Esophagus squamous epithelium (tissue), 5 donors: ENCODE results near the gene TWIST2. TPM values are rescaled to one million over a fixed set of nuclear protein-coding genes. Genes with fewer than 3 reads are reported as not detected.

Source experiments
- DNase-seq: peaks from one replicate; lab custom pipeline; 2025; lab: John Stamatoyannopoulos, UW
- H3K27ac ChIP-seq, 4 donors: fragments of 200-600 bp; sonication (generic); one replicate each; pipeline ENCODE4 v1.5.1; 2016 to 2019; ENCODE audit warnings: mild to moderate bottlenecking in 1 of 4
- H3K27me3 ChIP-seq, 4 donors: fragments of 200-600 bp; sonication (generic); 1 replicate in 3 of 4; 2 replicates in 1 of 4; pipeline versions ENCODE4 v1.5.1 to v1.6.0; 2017 to 2021; ENCODE audit warnings: antibody characterized with exemption in 1 of 4
- H3K36me3 ChIP-seq, 3 donors: fragments of 200-600 bp; sonication (generic); one replicate each; pipeline ENCODE4 v1.5.1; 2016 to 2019
- H3K4me1 ChIP-seq, 3 donors: fragments of 200-600 bp; sonication (generic); one replicate each; pipeline ENCODE4 v1.5.1; 2017 to 2019
- H3K4me3 ChIP-seq, 4 donors: fragments of 200-600 bp; sonication (generic); 1 replicate in 3 of 4; 2 replicates in 1 of 4; pipeline ENCODE4 v1.5.1; 2016 to 2019; ENCODE audit warnings: mild to moderate bottlenecking in 2 of 4, moderate library complexity in 1 of 4
- H3K9me3 ChIP-seq, 3 donors: fragments of 200-600 bp; sonication (generic); one replicate each; pipeline ENCODE4 v1.5.1; 2016 to 2019
- CTCF ChIP-seq, 6 experiments: fragments of 450-650 bp in 4 of 6; fragments of 200-600 bp in 2 of 6; sonication (generic) in 2 of 6; IDR thresholded peaks; one replicate each; pipeline ENCODE4 v1.5.1; 2016 to 2019; ENCODE audit warnings: antibody characterized with exemption in 6 of 6, mild to moderate bottlenecking in 4 of 6, moderate library complexity in 4 of 6
- POLR2A ChIP-seq, 4 donors: fragments of 450-650 bp; IDR thresholded peaks; one replicate each; pipeline ENCODE4 v1.6.1; 2017; ENCODE audit warnings: antibody characterized with exemption in 4 of 4, mild to moderate bottlenecking in 4 of 4, moderate library complexity in 3 of 4
- WGBS, 2 donors: methylation state at CpG; one replicate each; pipeline ENCODE4 v1.1.5; 2018; 5-methylcytosine and 5-hydroxymethylcytosine counted together
- intact Hi-C: fragments of 100-400 bp; cut with DNase I; formaldehyde crosslinking; loops from one replicate; pipeline ENCODE4 v1.15.0; 2022
- total RNA-seq, 4 donors: library from RNA; depleted of rRNA; stranded (reverse); fragments of >200 nt; gene quantifications; one replicate each; pipeline ENCODE4 v1.1.0, GENCODE V29; 2016
- donor health status: DM: yes; HTN: yes; CAD: no.

TWIST2 gene
- total RNA-seq, 4 donors from 2014 or later = 3.1 to 33.0 (median 4.9) TPM

- no peak overlapping the region for H3K4me3 ChIP-seq
- peak overlapping the region in 2 of 4 donors; percentile 27 to 33 for H3K27ac ChIP-seq
- no peak for DNase-seq
- intact Hi-C loops = no loop called here
- H3K9me3 ChIP-seq = no peaks in the 10 kb centered on the region
- H3K4me1 ChIP-seq = peaks cover 5 to 59% (median 29%) of the 10 kb centered on the region in 3 donors
- H3K36me3 ChIP-seq = no peaks in the 10 kb centered on the region
- no peaks in the 10 kb centered on the region for H3K27me3 ChIP-seq
- 79 to 90% methylated on average over 20 to 24 of the region's 30 CpGs for WGBS, 2 donors
- no peak for TF ChIP-seq CTCF (IDR thresholded peaks at IDR 0.05)
- TF ChIP-seq POLR2A (IDR thresholded peaks at IDR 0.05) = no peak
These were observed 45.6 kb downstream of the TWIST2 start for GRCh38 chr2:238893349-238894000.

- H3K4me3 ChIP-seq = no peak overlapping the region
- H3K36me3 ChIP-seq = no peaks in the 10 kb centered on the region
- 64 to 65% methylated on average over 7 to 8 of the region's 13 CpGs for WGBS, 2 donors
- no peak for DNase-seq
- H3K27me3 ChIP-seq = no peaks in the 10 kb centered on the region
- peaks cover 5 to 64% (median 29%) of the 10 kb centered on the region in 3 donors for H3K4me1 ChIP-seq
- TF ChIP-seq POLR2A (IDR thresholded peaks at IDR 0.05) (no peak), CTCF (IDR thresholded peaks at IDR 0.05) (no peak)
- peak overlapping the region in 3 of 4 donors; percentile 21 to 75 (median 27) for H3K27ac ChIP-seq
- H3K9me3 ChIP-seq = no peaks in the 10 kb centered on the region
- intact Hi-C loops = no loop called here
These were observed 46.5 kb downstream of the TWIST2 start for GRCh38 chr2:238894226-238894949.

GRCh38 chr2:238894950-238895298 lies 47.0 kb downstream of the TWIST2 start:
- WGBS, 2 donors = 55 to 75% methylated on average over 10 of the region's 10 CpGs

GRCh38 chr2:238895361-238895882 lies 47.5 kb downstream of the TWIST2 start:
- peaks cover 5 to 64% (median 31%) of the 10 kb centered on the region in 3 donors for H3K4me1 ChIP-seq
- H3K27me3 ChIP-seq = no peaks in the 10 kb centered on the region
- DNase-seq = no peak
- peak overlapping the region; percentile 30 to 75 (median 51) for H3K27ac ChIP-seq
- TF ChIP-seq CTCF (IDR thresholded peaks at IDR 0.05) = no peak
- no peak for TF ChIP-seq POLR2A (IDR thresholded peaks at IDR 0.05)
- H3K9me3 ChIP-seq = no peaks in the 10 kb centered on the region
- intact Hi-C loops = no loop called here
- 35 to 70% methylated on average over 5 to 7 of the region's 20 CpGs for WGBS, 2 donors
- peak overlapping the region in 1 of 4 donors; percentile 23 for H3K4me3 ChIP-seq
- H3K36me3 ChIP-seq = no peaks in the 10 kb centered on the region

More at GRCh38 chr2:238894950-238895298, 47.0 kb downstream of the TWIST2 start:
- TF ChIP-seq CTCF (IDR thresholded peaks at IDR 0.05) (no peak), POLR2A (IDR thresholded peaks at IDR 0.05) (no peak)
- H3K4me1 ChIP-seq = peaks cover 5 to 64% (median 29%) of the 10 kb centered on the region in 3 donors
- no peak overlapping the region for H3K4me3 ChIP-seq
- no peaks in the 10 kb centered on the region for H3K9me3 ChIP-seq
- intact Hi-C loops = no loop called here
- no peak for DNase-seq
- H3K27me3 ChIP-seq = no peaks in the 10 kb centered on the region
- peak overlapping the region; percentile 30 to 75 (median 51) for H3K27ac ChIP-seq
- no peaks in the 10 kb centered on the region for H3K36me3 ChIP-seq
